Esophagus squamous epithelium (tissue), 4 donors: Measurements from ENCODE around the gene TNK1.

Experiments used
- POLR2A ChIP-seq, 4 donors: fragments of 450-650 bp; IDR thresholded peaks; one replicate each; pipeline ENCODE4 v1.6.1; 2017; ENCODE audit warnings: antibody characterized with exemption in 4 of 4, mild to moderate bottlenecking in 4 of 4, moderate library complexity in 3 of 4
- TF ChIP-seq, protein P1 (sequence below), 6 experiments: fragments of 450-650 bp in 4 of 6; fragments of 200-600 bp in 2 of 6; sonication (generic) in 2 of 6; IDR thresholded peaks; one replicate each; pipeline ENCODE4 v1.5.1; 2016 to 2019; ENCODE audit warnings: antibody characterized with exemption in 6 of 6, mild to moderate bottlenecking in 4 of 6, moderate library complexity in 4 of 6

GRCh38 chr17:7389924-7390910 lies 9.3 kb downstream of the TNK1 start:
- TF ChIP-seq, protein P1, sequence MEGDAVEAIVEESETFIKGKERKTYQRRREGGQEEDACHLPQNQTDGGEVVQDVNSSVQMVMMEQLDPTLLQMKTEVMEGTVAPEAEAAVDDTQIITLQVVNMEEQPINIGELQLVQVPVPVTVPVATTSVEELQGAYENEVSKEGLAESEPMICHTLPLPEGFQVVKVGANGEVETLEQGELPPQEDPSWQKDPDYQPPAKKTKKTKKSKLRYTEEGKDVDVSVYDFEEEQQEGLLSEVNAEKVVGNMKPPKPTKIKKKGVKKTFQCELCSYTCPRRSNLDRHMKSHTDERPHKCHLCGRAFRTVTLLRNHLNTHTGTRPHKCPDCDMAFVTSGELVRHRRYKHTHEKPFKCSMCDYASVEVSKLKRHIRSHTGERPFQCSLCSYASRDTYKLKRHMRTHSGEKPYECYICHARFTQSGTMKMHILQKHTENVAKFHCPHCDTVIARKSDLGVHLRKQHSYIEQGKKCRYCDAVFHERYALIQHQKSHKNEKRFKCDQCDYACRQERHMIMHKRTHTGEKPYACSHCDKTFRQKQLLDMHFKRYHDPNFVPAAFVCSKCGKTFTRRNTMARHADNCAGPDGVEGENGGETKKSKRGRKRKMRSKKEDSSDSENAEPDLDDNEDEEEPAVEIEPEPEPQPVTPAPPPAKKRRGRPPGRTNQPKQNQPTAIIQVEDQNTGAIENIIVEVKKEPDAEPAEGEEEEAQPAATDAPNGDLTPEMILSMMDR (IDR thresholded peaks at IDR 0.05): no peak
- TF ChIP-seq POLR2A (IDR thresholded peaks at IDR 0.05): no peak
